ENCODE results near the gene WDR5B.
"Not testable (repeated sequence)": the region's sequence is repeated elsewhere in the genome, so short reads cannot be mapped to it uniquely, and the experiment has no call there.

The WDR5B gene

DNA sequence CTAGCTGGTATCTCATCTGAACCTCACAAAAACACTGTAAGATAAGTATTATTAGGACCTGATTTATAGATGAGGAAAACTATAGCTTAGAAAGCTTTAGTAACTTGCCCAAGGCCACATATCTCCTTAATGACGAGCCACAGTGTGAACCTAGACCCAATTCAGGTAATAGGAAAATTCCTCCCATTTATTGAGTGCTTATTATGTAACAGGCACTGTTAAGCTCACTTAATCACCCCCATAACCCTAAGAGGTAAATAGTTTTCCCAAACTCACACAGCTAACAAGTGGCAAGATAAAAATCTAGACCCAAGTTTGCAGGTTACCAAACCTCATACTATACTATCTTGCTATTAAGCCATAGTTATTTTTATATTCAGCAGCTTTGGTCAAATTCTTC is 7.9 kb downstream of the WDR5B start:
- no peak for DNase-seq

DNA sequence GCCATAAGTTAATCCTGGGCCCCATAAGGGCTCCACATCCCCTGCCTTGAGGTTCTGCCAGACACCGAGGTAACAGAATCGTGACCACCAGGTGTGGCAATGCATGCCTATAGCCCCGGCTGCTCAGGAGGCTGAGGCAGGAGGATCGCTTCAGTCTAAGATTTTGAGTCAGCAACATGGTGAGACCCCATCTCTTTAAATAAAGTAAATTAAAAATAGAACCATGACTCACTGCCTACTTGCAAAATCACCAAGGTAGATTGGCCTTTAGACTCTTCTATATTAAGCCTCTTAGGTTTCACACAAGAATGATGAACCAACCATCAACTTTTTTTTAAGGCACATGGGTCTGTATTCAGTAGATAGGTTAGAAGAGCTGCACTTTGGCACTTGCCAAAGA is 9.7 kb downstream of the WDR5B start:
- no peak for DNase-seq

DNA sequence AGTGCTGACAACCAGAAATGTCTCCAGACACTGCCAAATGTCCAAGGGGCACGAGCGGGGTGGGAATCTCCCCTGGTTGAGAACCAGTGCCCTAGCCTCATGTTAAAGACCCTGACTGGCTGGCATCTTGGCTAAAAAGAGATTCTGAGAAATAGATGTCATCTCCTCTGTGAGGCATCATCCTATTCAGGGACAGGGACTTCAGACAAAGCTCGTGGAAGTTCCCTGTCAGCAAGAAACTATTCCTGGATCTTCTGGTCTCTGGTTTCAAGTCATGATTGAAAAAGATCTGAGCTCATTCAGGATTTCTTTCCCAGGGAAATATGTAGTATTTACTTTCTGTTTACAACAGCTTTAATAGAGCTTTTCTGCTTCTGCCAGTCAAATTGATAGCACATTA is 10.8 kb downstream of the WDR5B start:
- no peak for DNase-seq

DNA sequence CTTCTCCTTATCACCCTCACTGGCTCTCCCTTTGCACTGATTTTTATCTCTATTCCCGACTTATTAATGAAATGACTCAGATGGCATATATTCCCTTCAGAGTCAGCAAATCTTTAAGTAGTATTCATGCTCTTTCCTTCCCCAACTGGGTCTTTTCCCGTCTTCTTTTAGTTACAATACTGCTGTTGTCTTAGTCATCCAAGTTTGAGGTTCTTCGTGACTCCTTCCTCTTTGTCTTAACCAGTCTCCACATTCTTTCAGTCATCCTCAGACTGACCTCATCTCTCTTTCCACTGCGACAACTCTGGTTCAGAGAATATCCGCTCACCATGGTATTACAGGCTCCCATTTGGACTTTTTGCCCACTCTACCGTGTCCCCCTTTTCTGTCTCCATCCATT is 12.4 kb downstream of the WDR5B start:
- DNase-seq, result no peak

DNA sequence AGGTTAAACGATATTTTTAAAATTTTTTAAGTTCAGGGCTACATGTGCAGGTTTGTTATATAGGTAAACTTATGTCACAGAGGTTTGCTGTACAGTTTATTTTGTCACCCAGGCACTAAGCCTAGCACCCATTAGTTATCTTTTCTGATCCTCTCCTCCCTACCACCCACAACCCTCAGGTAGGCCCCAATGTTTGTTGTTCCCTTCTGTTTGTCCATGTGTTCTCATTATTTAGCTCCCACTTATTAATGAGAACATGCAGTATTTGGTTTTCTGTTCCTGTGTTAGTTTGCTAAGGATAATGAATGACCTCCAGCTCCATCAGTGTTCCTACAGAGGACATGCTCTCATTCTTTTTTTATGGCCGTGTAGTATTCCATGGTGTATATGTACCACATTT is 16.9 kb downstream of the WDR5B start:
- no peak for DNase-seq

DNA sequence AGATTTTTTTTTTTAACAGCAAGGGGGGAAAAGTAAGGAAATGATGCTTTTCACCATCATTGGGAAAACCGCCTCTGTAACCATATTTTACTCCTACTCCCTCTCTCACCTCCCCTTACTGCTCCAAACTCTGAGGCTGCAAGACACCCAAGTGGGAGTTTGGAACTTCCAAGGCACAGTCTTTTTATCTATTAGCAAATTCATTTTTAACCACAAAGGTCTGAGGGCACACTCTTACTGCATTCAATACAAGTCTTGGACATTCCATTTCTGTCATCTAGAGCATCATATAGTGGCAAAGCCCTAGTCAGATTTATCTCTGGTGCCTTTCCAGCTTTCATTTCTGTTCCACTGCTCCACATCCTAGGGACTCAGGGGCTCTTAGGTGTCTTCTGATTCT is 18.7 kb downstream of the WDR5B start:
- no peak for DNase-seq

DNA sequence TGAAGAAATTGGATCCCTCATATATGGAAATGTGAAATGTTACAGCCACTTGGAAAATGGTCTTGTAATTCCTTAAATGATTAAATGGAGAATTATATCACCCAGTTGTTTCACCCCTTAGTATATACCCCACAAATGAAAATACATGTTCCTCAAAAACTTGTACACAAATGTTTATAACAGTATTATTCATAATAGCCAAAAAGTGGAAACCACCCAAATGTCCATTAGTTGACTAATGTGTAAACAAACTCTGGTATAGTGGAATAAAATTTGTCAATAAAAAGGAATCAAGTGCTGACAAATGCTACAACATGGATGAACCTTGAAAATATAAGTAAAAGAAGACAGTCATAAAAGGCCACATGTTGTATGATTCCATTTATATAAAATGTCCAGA is 19.4 kb downstream of the WDR5B start:
- DNase-seq, result no peak

DNA sequence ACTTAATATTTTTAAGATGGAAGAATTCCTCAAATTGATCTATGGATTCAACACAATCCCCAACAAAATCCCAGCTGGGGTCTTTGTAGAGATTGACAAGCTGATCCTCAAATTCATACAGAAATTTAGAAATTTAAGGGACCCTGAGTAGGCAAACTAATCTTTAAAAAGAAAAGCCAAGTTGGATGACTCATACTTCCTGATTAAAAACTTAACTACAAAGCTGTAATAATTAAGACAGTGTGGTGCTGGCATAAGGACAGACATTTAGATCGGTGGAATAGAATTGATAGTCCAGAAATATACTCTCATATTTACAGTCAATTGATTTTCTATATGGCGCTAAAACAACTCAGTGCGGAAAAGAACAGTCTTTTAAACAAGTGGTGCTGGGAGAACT is 20.3 kb downstream of the WDR5B start:
- DNase-seq, result no peak

DNA sequence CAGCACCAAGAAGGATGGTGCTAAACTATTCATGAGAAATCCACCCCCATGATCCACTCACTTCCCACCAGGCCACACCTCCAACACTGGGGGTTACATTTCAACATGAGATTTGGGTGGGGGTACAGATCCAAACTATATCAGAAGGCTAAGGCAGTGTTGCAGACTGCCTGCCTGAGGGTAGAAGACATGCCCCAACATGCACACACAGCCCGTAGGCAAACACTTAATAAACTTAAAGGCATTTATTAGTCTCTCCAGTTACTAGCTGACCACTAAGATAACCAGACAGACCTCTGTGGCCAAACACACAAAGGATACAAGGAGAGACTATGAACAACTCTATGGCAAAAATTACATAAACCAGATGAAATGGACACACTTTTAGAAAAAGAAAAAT is 21.7 kb downstream of the WDR5B start:
- no peak for DNase-seq

DNA sequence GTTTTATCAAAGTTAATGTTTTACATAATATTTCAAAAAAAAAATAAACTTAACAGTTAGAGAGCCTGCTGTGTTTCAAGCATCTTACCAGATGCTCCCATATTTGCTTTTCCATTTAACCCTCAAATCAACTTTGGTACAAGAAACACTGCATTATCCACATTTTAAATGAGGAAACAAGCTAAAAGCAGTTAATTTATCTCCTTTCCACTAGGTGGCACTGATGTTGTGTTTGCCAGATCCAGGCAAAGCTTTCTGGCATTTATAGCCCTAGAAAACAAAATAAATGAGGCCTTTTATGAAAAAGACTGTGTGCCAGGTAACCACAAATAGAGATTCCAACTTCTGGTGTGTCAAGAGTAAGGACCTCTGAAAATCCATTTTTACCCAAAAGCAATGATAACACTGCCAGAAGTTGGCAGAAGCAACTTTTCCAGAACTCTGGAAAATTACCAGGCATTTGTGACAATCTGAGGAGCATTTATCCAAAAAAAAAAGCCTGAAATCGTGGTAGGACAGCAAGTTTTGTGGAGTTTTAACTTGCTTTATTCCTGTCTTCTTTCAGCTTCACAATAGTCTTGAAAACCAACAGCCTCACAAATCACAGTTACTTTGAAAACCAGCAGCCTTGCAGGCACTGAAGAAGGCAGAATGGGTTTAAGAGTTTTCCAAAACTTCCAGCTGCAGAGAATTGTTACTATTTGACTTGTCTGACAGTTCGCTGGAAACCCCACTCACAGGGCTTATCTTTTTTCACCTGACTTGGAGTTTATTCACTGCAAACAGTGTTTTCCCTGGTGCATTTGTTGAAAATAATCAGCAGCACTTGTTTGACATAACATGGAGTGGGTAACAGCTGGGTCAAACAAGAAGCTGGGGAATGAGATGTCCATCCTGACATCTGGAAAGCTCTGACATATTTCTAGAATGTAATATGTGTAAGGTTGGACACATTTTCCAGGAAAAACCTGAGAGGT is 22.7 kb downstream of the WDR5B start:
- DNase-seq, result peak; percentile 32

DNA sequence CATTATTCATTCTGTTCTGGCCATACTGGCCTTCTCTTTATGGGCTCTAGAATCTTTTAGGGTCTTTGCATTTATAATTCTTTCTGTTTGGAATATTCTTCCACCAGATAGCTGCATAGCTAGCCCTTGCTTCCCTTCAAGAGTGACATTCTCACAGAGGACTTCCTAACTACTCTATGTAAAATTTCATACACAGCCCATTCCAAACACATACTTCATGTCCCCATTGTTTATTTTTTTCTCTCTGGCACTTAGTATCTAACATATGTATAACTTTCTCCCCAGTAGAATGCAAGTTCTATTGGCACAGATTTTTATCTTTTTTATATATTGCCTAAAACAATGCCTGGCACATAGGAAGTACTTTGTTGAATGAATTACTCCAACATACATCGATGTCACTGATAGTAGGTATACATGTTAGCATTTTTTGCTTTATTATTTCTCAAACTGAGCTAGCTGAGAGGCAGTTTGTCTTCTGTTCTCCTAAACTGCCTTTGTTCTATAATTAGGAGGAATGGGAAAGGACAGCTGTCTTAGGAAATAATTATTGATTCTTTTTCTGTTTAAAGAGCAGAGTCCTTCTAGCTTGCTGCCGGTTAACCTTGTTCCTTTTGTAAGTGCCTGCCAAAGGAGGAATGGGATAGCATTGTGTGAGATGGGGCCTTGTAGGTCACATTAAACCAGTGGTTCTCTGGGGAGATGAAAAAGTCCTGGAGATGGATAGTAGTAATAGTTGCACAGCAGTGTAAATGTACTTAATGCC is 24.0 kb downstream of the WDR5B start:
- DNase-seq, result no peak

DNA sequence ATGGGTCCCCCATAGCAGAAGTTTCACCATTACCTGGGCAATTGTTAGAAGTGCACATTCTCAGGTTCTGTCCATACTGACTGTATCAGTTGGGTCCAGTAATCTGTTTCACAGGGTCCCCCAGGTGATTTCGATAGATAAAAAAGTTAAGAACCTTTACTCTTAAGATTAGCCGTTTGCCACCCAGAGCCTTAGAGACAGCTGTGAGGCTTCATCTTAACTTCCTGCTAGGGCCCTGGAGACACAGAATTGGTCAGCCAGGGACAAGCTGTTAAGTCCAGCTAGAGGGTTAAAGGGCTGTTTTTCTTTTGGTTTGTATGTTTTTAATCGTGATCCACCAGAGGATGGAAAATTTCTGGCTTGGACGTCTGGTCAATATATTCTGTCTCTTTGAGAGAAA is 25.2 kb downstream of the WDR5B start:
- no peak for DNase-seq

DNA sequence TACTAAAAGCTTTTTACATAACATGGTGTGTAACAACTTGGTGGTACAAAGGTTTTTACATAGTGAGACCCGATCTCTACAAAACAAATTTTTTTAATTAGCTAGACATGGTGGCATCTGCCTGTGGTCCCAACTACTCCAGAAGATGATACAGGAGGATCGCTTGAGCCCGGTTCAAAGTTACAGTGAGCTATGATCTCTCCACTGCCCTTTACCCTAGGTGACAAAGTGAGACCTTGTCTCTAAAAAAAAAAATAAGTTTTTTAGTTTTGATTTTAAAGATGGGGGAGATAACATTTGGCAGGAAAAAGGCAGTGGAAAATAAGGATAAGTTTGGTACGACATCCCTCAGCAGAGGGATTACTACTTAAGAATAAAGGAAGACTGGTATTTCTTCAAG is 26.0 kb downstream of the WDR5B start:
- DNase-seq, result no peak

DNA sequence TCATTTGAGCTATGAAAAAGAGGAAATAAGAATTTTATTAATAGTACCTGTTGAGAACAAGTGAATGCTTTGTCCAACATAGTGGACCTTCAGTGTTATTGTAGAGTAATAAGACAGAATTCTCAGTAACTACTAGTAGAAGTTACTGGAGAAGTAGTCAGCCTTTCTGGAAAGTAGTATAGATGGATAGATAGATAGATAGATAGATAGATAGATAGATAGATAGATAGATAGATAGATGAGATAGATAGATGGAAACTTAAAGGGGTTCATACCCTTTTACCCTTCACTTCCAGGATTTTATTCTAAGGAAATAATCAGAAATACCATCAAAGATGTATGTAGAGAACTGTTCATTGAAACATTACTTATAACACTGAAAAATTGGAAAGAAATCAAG is 26.7 kb downstream of the WDR5B start:
- DNase-seq, result no peak

DNA sequence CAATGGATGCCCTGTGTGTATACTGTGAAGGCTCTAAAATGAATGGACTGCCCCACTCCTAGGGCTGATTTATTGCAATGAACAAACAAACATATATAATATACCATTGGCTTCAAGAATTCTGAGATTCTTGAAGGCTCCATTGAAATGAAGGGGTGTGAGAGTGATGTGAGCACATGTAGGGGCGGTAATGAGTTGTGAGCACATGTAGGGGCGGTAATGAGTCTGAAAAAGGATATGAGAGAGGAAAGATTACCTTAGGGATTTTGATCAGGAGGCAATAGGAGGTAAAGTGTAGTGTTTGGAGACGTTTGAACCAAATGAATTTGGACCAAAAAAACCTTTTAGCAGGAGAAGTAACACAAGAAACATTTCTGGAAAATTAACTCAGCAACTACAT is 28.2 kb downstream of the WDR5B start:
- no peak for DNase-seq

DNA sequence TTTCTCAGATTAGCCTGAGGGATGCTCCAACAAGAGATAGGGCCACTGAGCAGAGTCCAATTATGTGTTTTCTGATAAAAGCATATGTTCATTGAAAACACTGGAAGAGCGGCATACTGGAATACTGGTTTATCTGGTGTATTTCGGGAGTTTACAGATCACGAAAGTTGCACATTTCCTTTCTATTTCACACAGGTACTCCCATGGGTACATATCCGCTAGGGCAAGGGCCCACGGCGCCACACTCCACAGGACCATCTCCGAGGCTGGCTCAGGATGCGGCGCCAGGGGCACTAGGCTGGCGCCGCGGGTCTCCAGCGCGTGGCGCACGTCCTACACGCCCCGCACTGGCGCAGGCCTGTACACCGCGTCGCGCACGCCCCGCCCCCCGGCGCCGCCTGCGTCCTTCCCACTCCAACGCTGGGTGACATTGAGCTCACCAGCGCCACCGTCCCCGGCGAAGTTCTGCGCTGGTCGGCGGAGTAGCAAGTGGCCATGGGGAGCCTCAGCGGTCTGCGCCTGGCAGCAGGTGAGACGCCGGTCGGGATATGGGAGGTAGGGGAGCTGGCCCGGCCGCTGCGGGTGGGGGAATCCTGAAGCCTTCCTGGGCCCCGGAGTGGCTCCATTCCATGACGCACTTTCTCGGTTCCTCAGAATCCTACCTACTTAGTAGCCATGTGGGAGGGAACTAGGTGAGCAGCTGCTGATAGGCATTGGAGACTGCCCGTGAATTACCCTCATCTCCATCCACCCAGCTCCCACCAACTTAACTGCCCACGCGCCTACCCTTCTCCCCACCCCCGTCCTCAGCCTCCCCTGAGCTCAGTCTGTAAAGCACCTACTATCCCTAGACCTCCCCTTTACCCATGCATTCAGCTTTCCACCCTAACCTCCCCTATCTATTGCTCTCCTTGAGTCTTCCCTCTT is 31.8 kb downstream of the WDR5B start, which contains the start of gene FAM162A:
FAM162A (plus strand) TSS at position 412 of the 927 bp plus-strand sequence; CDS start at position 496, 84 bp downstream.
- peak; percentile 98 for DNase-seq

DNA sequence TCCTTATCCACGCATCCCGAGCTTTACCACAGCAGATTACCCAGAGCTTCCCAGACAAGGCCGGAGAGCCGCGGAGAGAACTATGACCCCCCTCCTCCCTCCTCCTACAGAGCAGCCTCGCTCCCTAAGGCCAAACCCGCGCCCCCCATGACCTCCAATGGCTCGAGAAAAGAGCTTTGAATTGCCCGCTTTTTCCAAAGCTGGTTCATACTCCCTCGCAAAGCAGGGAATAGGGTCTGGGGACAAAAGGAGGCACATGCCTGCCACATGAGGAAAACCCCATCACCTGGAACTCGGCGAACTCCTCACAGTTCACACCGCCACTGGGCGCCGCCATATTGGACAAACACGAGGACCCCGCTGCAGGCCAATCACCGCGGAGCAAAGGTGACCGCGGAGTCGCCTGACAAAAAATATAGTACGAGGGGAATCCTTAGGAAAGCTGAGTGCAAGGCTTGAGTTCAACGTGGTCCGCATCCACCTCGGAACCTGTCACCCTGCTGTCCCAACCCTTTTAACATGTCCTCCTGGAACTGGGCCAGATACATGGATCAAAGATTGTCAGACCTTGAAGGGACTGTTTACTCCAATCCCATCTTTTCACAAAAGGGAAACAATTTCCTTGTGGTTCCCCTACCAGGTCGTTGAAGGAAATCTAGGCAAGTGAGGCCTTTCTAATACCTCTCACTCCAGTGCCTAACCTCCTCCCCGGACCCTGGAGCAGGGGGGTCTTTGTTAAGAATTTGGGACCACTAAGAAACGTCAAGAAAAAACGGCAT is 32.8 kb downstream of the WDR5B start, which contains the start of gene MIX23:
MIX23 (minus strand) TSS at position 344 of the 779 bp plus-strand sequence; CDS start at position 337, 7 bp downstream.
- peak; percentile 93 for DNase-seq

DNA sequence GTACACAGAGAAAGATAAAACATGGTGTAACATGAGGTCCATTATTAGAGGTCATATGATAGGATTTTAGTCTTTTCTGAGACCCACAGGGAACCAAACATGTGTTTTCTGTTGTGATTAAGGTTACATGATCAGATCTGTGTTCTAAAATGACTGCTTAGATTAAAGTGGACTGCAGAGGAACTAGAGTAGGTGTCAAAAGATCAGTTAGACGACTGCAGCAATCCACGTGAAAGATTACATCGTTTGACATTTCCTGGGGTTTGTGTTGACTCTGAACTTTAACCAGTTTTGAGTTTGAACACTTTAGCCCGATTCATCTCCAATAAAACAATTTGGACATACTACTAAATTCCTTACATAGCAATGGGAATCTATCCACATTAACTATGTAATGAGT is 37.9 kb downstream of the WDR5B start:
- no peak for DNase-seq

DNA sequence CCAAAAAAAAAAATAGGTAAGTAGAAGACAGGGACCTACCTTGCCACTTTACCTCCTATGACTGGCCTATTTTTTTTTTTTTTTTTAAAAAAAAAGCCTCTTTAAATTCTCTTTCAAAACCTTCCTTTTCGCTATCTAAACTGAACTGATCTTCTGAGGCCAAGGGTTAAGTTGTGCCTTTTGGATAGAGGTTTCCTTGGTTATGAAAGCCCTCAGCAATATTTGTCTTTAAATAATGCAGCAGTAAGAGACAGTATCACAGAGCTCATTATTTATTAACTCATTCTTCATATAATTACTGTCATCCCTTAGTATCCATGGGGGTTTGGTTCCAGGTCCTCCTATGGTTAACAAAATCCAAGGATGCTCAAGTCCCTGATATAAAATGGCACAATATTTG is 41.8 kb downstream of the WDR5B start:
- no peak for DNase-seq

DNA sequence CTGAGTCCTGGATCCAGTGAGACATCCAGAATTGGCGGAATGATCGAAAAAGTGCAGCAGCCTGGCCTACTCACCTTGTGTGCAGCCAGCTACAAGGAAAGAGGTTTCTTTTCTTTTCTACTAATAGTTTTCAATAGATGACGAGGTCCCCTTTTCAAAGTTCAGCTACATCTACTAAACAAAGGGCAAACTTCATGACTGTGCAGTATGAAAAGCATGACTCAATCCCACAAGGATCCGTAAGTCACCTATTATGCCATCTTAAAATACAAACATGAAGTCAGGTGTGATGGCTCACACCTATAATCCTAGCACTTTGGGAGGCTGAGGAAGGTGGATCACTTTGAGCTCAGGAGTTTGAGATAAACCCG is 49.5 kb downstream of the WDR5B start:
- no peak for DNase-seq

DNA sequence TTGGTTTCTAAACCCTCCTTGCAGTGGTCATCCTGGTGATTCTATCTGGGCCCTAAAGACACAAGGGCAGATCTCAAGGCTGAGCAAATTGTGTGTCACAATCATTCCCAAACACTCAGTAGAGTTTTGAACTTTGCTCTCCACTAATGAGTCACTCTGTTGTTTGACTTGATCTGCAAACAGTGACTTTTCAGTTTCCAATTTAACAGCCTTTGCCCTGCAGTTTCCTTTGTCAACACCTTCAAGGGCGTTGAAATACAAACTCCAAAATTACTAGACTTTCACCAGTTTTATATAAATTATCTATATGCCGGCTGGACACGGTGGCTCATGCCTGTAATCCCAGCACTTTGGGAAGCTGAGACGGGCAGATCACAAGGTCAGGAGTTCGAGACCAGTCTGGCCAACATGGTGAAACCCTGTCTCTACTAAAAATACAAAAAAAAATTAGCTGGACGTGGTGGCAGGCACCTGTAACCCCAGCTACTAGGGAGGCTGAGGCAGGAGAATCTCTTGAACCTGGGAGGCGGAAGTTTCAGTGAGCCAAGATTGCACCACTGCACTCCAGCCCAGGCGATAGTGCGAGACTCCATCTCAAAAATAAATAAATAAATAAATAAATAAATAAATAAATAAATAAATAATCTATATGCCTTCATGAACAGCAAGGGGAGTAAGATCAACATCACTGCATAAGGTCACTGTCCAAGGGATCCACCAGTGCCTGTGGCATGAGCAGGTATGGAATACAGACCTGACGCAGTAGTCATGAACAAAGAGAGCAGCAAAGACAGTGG is 50.1 kb downstream of the WDR5B start:
- DNase-seq, result not testable (repeated sequence)
